Stimulated activated effector memory CD8-positive, alpha-beta T cell treated with anti-CD3 and anti-CD28 coated beads, Interleukin-12 subunit alpha, Interleukin-12 subunit beta, amount 100 ng/mL, for 72 hours (primary cell): Measurements from ENCODE around the gene PSMB8.

Experiments used
- ATAC-seq: fragments of 150-1000 bp; cut with Tn5 transposase; 2 replicates; pipeline ENCODE4 v1.10.0; 2021
- DNase-seq, 2 donors: peaks; one replicate each; pipeline ENCODE4 v3.0.0; 2021 to 2022; ENCODE audit warnings: low spot score in 2 of 2
- H3K27ac Mint-ChIP-seq: one replicate; pipeline ENCODE4 v1.8.0; 2022; ENCODE audit warnings: mild to moderate bottlenecking, mixed read lengths
- H3K36me3 Mint-ChIP-seq: one replicate; pipeline ENCODE4 v1.8.0; 2022; ENCODE audit warnings: mild to moderate bottlenecking, mixed read lengths
- H3K4me1 Mint-ChIP-seq: one replicate; pipeline ENCODE4 v1.8.0; 2022; ENCODE audit warnings: mixed read lengths
- H3K4me3 Mint-ChIP-seq: one replicate; pipeline ENCODE4 v1.8.0; 2022; ENCODE audit warnings: mild to moderate bottlenecking, mixed read lengths
- H3K9me3 Mint-ChIP-seq: one replicate; pipeline ENCODE4 v1.8.0; 2022; ENCODE audit warnings: mixed read lengths

The PSMB8 gene

DNA sequence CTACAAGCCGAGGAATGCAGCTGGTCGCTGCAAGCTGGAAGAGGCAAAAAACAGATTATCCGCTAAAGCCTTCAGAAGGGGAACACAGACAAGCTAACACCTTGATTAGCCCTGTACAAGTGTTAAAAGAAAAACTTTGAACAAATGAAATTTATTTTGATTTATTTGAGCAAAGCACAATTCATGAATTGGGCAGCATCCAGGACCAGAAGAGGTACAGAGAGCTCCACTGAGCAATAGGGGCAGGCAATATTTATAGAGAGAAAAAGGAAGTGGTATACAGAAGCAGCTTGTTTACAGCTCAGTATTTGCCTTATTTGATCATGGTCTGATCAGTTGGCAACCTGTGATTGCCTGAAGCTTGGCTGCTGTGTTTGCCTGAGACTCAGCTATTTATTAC, 44.7 kb downstream of the PSMB8 start:
- peaks cover 5% of the 10 kb centered on the region for H3K9me3 Mint-ChIP-seq
- no peak overlapping the region for H3K4me3 Mint-ChIP-seq
- no peak overlapping the region for H3K27ac Mint-ChIP-seq
- peaks cover 7% of the 10 kb centered on the region for H3K4me1 Mint-ChIP-seq
- no peak for ATAC-seq
- no peaks in the 10 kb centered on the region for H3K36me3 Mint-ChIP-seq
- no peak for DNase-seq

- H3K4me3 Mint-ChIP-seq, result peak overlapping the region; percentile 51
- DNase-seq, result peak; percentile 79 to 90
- no peaks in the 10 kb centered on the region for H3K36me3 Mint-ChIP-seq
- H3K27ac Mint-ChIP-seq, result no peak overlapping the region
- H3K4me1 Mint-ChIP-seq, result peaks cover 7% of the 10 kb centered on the region
- ATAC-seq, result peak; percentile 75
- H3K9me3 Mint-ChIP-seq, result peaks cover 5% of the 10 kb centered on the region
Measured at GRCh38 chr6:32796848-32797776, 46.7 kb downstream of the PSMB8 start.

DNA sequence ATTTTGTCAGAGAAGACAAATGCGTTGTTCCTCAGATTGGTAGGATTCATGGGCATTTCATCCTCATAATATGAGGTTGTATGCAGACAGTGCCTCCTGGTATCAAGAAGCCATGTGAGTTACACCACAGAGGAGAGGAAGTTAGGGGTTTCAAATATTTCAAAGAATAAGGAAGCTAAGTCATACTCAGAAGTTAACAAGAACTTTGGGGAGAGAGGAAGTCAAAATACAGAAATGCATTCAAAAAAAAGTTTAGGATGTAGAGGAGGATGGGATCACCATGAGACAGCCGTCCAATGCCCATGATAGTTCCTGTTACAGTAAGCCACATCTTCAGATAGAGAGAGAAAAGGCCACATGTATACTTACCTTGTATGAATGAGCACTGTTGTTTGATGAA, 49.3 kb downstream of the PSMB8 start:
- no peak overlapping the region for H3K4me3 Mint-ChIP-seq
- no peak overlapping the region for H3K27ac Mint-ChIP-seq
- DNase-seq, result no peak
- no peak for ATAC-seq
- peaks cover 5% of the 10 kb centered on the region for H3K9me3 Mint-ChIP-seq
- peaks cover 7% of the 10 kb centered on the region for H3K4me1 Mint-ChIP-seq
- no peaks in the 10 kb centered on the region for H3K36me3 Mint-ChIP-seq

DNA sequence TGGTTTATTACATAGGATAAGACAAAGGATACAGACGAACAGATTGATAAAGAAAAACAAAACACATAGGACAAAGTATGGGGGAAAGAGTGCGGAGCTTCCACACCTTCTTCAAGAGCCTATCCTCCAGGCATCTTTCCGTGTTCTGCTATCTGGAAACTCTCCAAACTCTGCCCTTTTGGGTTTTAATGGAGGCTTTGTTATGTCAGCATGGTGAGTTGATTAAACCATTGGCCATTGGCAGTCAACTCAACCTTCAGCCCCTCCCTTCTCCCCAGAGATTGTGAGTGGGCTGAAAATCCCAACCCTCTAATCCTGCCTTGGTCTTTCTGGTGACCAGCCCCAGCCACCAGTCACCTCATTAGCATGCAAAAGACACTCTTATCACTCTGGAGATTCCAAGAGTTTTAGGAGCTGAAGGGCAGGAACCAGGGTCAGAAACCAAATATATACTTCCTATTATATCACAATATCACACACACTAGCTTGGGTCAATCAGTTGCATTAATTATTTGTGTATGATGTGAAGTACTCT, 50.9 kb downstream of the PSMB8 start:
- H3K27ac Mint-ChIP-seq, result no peak overlapping the region
- DNase-seq, result no peak
- H3K4me3 Mint-ChIP-seq, result no peak overlapping the region
- H3K4me1 Mint-ChIP-seq, result peaks cover 7% of the 10 kb centered on the region
- no peaks in the 10 kb centered on the region for H3K9me3 Mint-ChIP-seq
- ATAC-seq, result no peak
- no peaks in the 10 kb centered on the region for H3K36me3 Mint-ChIP-seq
